DND-41 (cell line): Measurements from ENCODE around the gene TSC22D1.

Experiments
- EZH2 ChIP-seq: IDR thresholded peaks from 3 replicates; pipeline ENCODE4 v1.6.1; 2012; ENCODE audit warnings: borderline replicate concordance, low read depth, mild to moderate bottlenecking, moderate library complexity, low read length, inconsistent platforms; ENCODE audit not compliant: severe bottlenecking
- TF ChIP-seq, protein P1 (sequence below): IDR thresholded peaks from 2 replicates; pipeline ENCODE4 v1.5.1; 2012; ENCODE audit warnings: borderline replicate concordance, low read length, moderate library complexity, mild to moderate bottlenecking; ENCODE audit not compliant: poor library complexity, severe bottlenecking; ENCODE audit errors: extremely low read depth

DNA sequence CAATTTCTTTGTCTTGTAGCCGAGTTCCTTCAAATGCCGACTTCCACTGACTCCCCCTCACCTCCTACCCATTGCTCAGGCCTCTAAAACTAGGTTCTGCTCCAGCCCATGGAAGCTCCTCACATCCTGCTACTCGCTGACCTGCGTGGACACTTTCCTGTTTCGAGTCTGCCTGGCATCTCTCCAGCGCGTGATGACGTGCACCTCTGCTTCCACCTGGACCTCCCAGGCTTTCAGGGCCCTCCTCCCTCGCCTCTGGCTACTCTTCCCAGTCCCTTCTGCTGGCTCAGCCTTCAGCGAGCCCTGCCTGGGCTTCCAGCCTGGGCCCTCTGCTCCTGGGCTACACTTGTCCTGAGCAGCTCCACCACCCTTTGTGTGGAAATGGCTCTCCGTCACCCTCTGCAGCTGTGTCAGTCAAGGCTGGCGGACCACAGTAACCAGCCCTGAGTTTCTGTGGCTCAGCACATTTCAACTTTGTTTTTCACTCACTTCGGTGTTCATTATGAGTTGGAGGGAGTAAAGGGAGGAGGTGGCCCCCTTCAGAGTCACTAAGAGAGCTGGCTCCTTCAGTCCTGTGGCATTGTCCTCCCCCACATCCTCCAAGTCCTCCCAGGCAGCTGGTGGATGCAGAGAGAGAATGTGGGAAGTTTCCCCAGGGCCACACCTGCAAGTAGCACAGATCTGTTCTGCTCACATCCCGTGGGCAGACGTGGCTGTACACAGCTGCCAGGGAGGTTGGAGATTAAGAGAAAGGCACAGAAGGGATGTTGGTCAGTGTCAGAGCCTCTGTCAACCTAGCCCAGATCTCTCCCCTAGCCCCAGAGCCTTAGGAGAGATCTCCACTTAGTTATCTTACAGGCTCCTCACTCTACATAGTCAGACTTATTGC lies 153.1 kb downstream of the TSC22D1 start:
- no peak for TF ChIP-seq EZH2
- TF ChIP-seq, protein P1, sequence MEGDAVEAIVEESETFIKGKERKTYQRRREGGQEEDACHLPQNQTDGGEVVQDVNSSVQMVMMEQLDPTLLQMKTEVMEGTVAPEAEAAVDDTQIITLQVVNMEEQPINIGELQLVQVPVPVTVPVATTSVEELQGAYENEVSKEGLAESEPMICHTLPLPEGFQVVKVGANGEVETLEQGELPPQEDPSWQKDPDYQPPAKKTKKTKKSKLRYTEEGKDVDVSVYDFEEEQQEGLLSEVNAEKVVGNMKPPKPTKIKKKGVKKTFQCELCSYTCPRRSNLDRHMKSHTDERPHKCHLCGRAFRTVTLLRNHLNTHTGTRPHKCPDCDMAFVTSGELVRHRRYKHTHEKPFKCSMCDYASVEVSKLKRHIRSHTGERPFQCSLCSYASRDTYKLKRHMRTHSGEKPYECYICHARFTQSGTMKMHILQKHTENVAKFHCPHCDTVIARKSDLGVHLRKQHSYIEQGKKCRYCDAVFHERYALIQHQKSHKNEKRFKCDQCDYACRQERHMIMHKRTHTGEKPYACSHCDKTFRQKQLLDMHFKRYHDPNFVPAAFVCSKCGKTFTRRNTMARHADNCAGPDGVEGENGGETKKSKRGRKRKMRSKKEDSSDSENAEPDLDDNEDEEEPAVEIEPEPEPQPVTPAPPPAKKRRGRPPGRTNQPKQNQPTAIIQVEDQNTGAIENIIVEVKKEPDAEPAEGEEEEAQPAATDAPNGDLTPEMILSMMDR: no peak
